ENCODE measurements around the gene GRIA2.
A peak's percentile ranks its signal among the peaks of the same experiment; 100 is the strongest.
"Not testable (repeated sequence)": the region's sequence is repeated elsewhere in the genome, so short reads cannot be mapped to it uniquely, and the experiment has no call there.

The GRIA2 gene

DNA sequence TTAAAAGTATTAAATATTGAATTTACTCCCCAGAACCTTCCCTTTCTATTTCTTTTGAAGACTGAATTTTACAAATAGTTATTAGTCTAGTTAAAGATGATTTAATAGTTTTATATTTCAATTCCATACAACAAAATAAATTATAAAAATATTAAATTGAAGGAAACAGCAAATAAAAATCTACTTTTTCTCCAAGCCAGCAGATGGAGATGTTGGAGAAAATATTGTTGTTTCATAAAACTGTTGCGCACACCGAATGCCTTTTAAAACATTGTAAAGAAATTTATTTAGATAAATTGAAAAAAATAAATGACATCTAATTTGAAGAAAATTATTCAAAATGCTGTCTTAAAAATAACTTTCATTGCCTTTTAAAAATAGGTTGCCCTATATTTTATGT lies 5.5 kb downstream of the GRIA2 start:
- TF ChIP-seq, protein P1, sequence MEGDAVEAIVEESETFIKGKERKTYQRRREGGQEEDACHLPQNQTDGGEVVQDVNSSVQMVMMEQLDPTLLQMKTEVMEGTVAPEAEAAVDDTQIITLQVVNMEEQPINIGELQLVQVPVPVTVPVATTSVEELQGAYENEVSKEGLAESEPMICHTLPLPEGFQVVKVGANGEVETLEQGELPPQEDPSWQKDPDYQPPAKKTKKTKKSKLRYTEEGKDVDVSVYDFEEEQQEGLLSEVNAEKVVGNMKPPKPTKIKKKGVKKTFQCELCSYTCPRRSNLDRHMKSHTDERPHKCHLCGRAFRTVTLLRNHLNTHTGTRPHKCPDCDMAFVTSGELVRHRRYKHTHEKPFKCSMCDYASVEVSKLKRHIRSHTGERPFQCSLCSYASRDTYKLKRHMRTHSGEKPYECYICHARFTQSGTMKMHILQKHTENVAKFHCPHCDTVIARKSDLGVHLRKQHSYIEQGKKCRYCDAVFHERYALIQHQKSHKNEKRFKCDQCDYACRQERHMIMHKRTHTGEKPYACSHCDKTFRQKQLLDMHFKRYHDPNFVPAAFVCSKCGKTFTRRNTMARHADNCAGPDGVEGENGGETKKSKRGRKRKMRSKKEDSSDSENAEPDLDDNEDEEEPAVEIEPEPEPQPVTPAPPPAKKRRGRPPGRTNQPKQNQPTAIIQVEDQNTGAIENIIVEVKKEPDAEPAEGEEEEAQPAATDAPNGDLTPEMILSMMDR (conservative IDR thresholded peaks at IDR 0.05) = 0 out of 2 replicates have a peak, but pooled peaks have one; percentile 7
- no peak for TF ChIP-seq ZFX (IDR thresholded peaks at IDR 0.05)

GRCh38 chr4:157226601-157227000 lies 6.1 kb downstream of the GRIA2 start:
- TF ChIP-seq, protein P1 (conservative IDR thresholded peaks at IDR 0.05) = no peak
- TF ChIP-seq ZFX (IDR thresholded peaks at IDR 0.05) = no peak
- H3K27ac ChIP-seq = no peak overlapping the region

More for the DNA sequence above, 5.5 kb downstream of the GRIA2 start:
- no peak overlapping the region for H3K27ac ChIP-seq

GRCh38 chr4:157231525-157231924 lies 11.0 kb downstream of the GRIA2 start:
- TF ChIP-seq, protein P1 (conservative IDR thresholded peaks at IDR 0.05) = no peak
- no peak for TF ChIP-seq ZFX (IDR thresholded peaks at IDR 0.05)
- H3K27ac ChIP-seq = no peak overlapping the region

DNA sequence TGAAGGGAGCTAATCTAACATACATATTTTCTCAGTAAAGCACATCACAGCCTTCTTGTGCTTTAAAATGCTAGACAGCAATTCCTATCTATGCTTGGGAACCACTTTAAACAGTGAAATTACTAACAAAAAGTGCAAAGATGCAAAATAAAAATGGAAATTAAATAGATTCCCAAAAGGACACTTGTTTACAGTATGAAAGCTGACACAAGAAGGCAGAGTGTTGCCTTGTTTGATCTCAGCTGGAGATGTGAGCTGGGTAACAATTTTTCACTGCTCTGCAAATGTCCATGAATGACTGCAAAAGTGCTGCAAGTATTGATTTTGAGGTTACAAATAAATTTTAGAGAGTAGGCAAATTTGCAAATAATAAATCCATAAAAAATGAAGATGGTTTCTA lies 22.3 kb downstream of the GRIA2 start:
- H3K27ac ChIP-seq = no peak overlapping the region
- TF ChIP-seq, protein P1 (conservative IDR thresholded peaks at IDR 0.05) = no peak
- TF ChIP-seq ZFX (IDR thresholded peaks at IDR 0.05) = no peak

DNA sequence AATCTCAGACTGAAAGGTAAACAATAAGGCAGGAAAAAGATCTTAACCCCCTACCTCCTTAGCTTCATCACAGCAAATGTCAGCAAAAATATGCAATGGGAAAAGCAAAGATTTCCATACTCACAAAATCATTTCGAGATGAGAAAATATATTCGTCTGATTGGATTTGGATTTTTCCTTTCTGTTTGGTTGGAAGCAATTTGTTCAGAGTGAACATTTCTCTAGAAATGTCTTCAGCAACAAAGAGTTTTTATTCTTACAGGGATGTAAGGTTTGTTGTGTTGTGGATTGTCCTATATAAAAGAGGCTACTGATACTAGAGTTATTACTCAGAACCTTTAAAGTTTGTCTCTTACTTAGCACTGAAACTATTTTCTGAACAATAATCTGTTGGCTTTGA lies 23.8 kb downstream of the GRIA2 start:
- no peak overlapping the region for H3K27ac ChIP-seq
- no peak for TF ChIP-seq ZFX (IDR thresholded peaks at IDR 0.05)
- TF ChIP-seq, protein P1 (conservative IDR thresholded peaks at IDR 0.05) = no peak

DNA sequence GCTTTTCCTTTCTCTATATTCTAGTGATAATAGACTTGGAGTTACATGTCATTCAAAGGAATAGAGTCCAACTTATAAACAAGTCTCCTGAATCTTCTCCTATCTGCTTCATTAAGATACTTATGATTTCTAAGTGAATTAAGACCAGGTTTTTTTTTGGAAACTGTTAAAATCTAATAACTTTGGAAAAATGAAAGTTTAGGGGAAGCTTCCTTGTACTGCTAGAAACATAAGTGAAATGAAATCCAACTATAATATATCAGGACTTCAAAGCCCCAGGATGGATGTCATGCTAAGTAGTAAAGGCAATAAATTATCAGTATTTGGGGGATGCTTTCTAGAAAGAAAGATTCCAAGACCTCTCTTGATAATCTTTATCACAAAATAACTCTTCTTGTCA lies 24.8 kb downstream of the GRIA2 start:
- H3K27ac ChIP-seq = no peak overlapping the region
- TF ChIP-seq, protein P1 (conservative IDR thresholded peaks at IDR 0.05) = no peak
- TF ChIP-seq ZFX (IDR thresholded peaks at IDR 0.05) = no peak

- no peak for TF ChIP-seq ZFX (IDR thresholded peaks at IDR 0.05)
- TF ChIP-seq, protein P1 (conservative IDR thresholded peaks at IDR 0.05) = no peak
- no peak overlapping the region for H3K27ac ChIP-seq
Observed at GRCh38 chr4:157246964-157247363, 26.4 kb downstream of the GRIA2 start.

DNA sequence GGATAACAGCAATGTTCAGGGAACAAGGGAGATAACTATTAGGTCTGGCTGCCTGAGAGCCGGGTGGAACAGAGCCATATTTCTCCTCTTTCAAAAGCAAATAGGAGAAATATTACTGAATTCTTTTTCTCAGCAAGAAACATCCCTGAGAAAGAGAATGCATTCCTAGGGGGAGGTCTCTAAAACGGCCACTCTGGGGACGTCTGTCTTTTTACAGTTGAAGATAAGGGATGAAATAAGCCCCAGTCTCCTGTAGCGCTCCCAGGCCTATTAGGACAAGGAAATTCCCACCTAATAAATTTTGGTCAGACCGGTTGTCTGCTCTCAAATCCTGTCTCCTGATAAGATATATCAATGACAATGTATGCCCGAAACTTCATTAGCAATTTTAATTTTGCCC lies 37.6 kb downstream of the GRIA2 start:
- not testable (repeated sequence) for H3K27ac ChIP-seq
